IMR-90 (cell line): ENCODE measurements around the gene TPPP3. TPM values are rescaled to one million over a fixed set of nuclear protein-coding genes. Genes with fewer than 3 reads are reported as not detected.

Experiments
- ATAC-seq: fragments of 200-7000 bp; cut with Tn5 transposase; 2 replicates; pipeline ENCODE4 v1.9.1; 2020; ENCODE audit warnings: low read depth, mild to moderate bottlenecking, moderate library complexity
- BruUV-seq: library from RNA; stranded (reverse); fragments of 400-500 nt; replicated peaks from 2 replicates; lab custom pipeline; 2021; lab: Mats Ljungman, UMichigan
- CTCF ChIA-PET: fragments of 300-600 bp; formaldehyde crosslinking; extraction: SDS; loops from one replicate; lab custom pipeline; 2021; ENCODE audit warnings: antibody characterized with exemption; lab: Yijun Ruan, JAX
- POLR2A ChIA-PET: fragments of 300-600 bp; sonication (Branson Sonifier 250); formaldehyde crosslinking; loops from one replicate; lab custom pipeline; 2022; ENCODE audit warnings: antibody characterized with exemption; ENCODE audit not compliant: unreplicated experiment; lab: Charles Lee
- DNase-seq: peaks from one replicate; pipeline ENCODE4 v3.0.0; 2013
- H2AFZ ChIP-seq: replicated peaks from 2 replicates; pipeline ENCODE3; 2013; ENCODE audit warnings: low read length, mild to moderate bottlenecking; ENCODE audit not compliant: poor library complexity
- H2AK5ac ChIP-seq: 2 replicates; pipeline ENCODE4 v1.6.1; 2013; ENCODE audit warnings: low read depth, low read length, inconsistent platforms
- H2AK9ac ChIP-seq: replicated peaks from 2 replicates; pipeline ENCODE3; 2013; ENCODE audit warnings: mild to moderate bottlenecking, low read depth, low read length, moderate library complexity; ENCODE audit not compliant: poor library complexity
- H2BK120ac ChIP-seq: 2 replicates; pipeline ENCODE4 v1.6.1; 2013; ENCODE audit warnings: low read depth, low read length, inconsistent platforms
- H2BK15ac ChIP-seq: 3 replicates; pipeline ENCODE4 v1.6.1; 2013; ENCODE audit warnings: low read depth, low read length, inconsistent platforms
- H2BK20ac ChIP-seq: 2 replicates; pipeline ENCODE4 v1.6.1; 2013; ENCODE audit warnings: low read depth, mild to moderate bottlenecking, inconsistent platforms, low read length, moderate library complexity
- H2BK5ac ChIP-seq: 2 replicates; pipeline ENCODE4 v1.6.1; 2013; ENCODE audit warnings: mild to moderate bottlenecking, low read depth, low read length, inconsistent platforms; ENCODE audit not compliant: poor library complexity, severe bottlenecking
- H3K14ac ChIP-seq: replicated peaks from 2 replicates; pipeline ENCODE4 v1.6.1; 2013; ENCODE audit warnings: low read depth, low read length, inconsistent platforms
- H3K18ac ChIP-seq: 2 replicates; pipeline ENCODE4 v1.6.1; 2013; ENCODE audit warnings: low read depth, low read length, control low read depth
- H3K23ac ChIP-seq: 2 replicates; pipeline ENCODE4 v1.6.1; 2013; ENCODE audit warnings: low read depth, low read length, inconsistent platforms
- H3K27ac ChIP-seq: 2 replicates; pipeline ENCODE4 v1.5.1; 2013; ENCODE audit warnings: mild to moderate bottlenecking, control low read depth, low read length; ENCODE audit not compliant: insufficient read depth
- H3K27me3 ChIP-seq: 2 replicates; pipeline ENCODE4 v1.6.1; 2013; ENCODE audit warnings: low read length; ENCODE audit not compliant: control insufficient read depth, insufficient read depth
- H3K36me3 ChIP-seq: 2 replicates; pipeline ENCODE4 v1.6.1; 2013; ENCODE audit warnings: low read length, mixed read lengths; ENCODE audit not compliant: control insufficient read depth, insufficient read depth
- H3K4ac ChIP-seq: 2 replicates; pipeline ENCODE4 v1.6.1; 2013; ENCODE audit warnings: low read depth, low read length, inconsistent platforms
- H3K4me1 ChIP-seq: 2 replicates; pipeline ENCODE4 v1.6.1; 2013; ENCODE audit warnings: low read length, mixed read lengths; ENCODE audit not compliant: control insufficient read depth, insufficient read depth
- H3K4me2 ChIP-seq: 2 replicates; pipeline ENCODE4 v1.6.1; 2013; ENCODE audit warnings: low read depth, mild to moderate bottlenecking, control low read depth, low read length, moderate library complexity
- H3K4me3 ChIP-seq: 2 replicates; pipeline ENCODE4 v1.5.1; 2013; ENCODE audit warnings: low read depth, mild to moderate bottlenecking, control low read depth, low read length, moderate library complexity; ENCODE audit not compliant: insufficient read depth
- H3K56ac ChIP-seq: 2 replicates; pipeline ENCODE4 v1.6.1; 2013; ENCODE audit warnings: low read length, inconsistent platforms; ENCODE audit not compliant: insufficient read depth; ENCODE audit errors: extremely low read depth
- H3K79me1 ChIP-seq, 2 experiments: 2 replicates each; pipeline ENCODE4 v1.6.1; 2013; ENCODE audit warnings: low read length in 2 of 2, inconsistent platforms in 1 of 2, low read depth in 1 of 2
- H3K9ac ChIP-seq: 2 replicates; pipeline ENCODE4 v1.6.1; 2013; ENCODE audit warnings: low read depth, low read length, control low read depth
- H3K9me1 ChIP-seq: 2 replicates; pipeline ENCODE4 v1.6.1; 2013; ENCODE audit warnings: low read length, inconsistent platforms; ENCODE audit not compliant: insufficient read depth
- H3K9me3 ChIP-seq: 2 replicates; pipeline ENCODE4 v1.6.1; 2013; ENCODE audit warnings: low read length; ENCODE audit not compliant: control insufficient read depth, insufficient read depth
- H4K20me1 ChIP-seq: 2 replicates; pipeline ENCODE4 v1.6.1; 2013; ENCODE audit warnings: low read length, inconsistent platforms; ENCODE audit not compliant: insufficient read depth
- H4K5ac ChIP-seq: 2 replicates; pipeline ENCODE4 v1.6.1; 2013; ENCODE audit warnings: mild to moderate bottlenecking, low read depth, low read length, control low read depth
- H4K8ac ChIP-seq, 2 experiments: 2 replicates each; pipeline ENCODE4 v1.6.1; 2013; ENCODE audit warnings: low read depth in 2 of 2, low read length in 2 of 2, control low read depth in 1 of 2, inconsistent platforms in 1 of 2
- H4K91ac ChIP-seq: 2 replicates; pipeline ENCODE4 v1.6.1; 2013; ENCODE audit warnings: low read depth, low read length, inconsistent platforms; ENCODE audit not compliant: insufficient read depth
- BHLHE40 ChIP-seq: fragments of 150-350 bp; IDR thresholded peaks from 2 replicates; pipeline ENCODE4 v1.6.1; 2016; ENCODE audit warnings: mild to moderate bottlenecking, low read depth, low read length
- CEBPB ChIP-seq: IDR thresholded peaks from 2 replicates; pipeline ENCODE4 v1.6.1; 2012; ENCODE audit warnings: low read depth, low read length, improper control_type of control experiment
- CHD1 ChIP-seq: IDR thresholded peaks from 2 replicates; pipeline ENCODE4 v1.6.1; 2012; ENCODE audit warnings: low read depth, low read length, improper control_type of control experiment
- CTCF ChIP-seq: conservative IDR thresholded peaks from 2 replicates; pipeline ENCODE4 v1.5.1; 2012; ENCODE audit warnings: mild to moderate bottlenecking, low read depth, low read length, improper control_type of control experiment
- ELK1 ChIP-seq: fragments of 150-350 bp; IDR thresholded peaks from 2 replicates; pipeline ENCODE4 v1.6.1; 2016; ENCODE audit warnings: low read depth, mild to moderate bottlenecking, low read length, moderate library complexity, borderline replicate concordance
- FOS ChIP-seq: fragments of 150-350 bp; IDR thresholded peaks from 2 replicates; pipeline ENCODE4 v1.6.1; 2016; ENCODE audit warnings: low read depth, low read length
- MAFK ChIP-seq: IDR thresholded peaks from 2 replicates; pipeline ENCODE4 v1.6.1; 2012; ENCODE audit warnings: low read depth, low read length, improper control_type of control experiment
- MAZ ChIP-seq: IDR thresholded peaks from 2 replicates; pipeline ENCODE4 v1.6.1; 2012; ENCODE audit warnings: low read depth, mild to moderate bottlenecking, low read length, improper control_type of control experiment, moderate library complexity, borderline replicate concordance
- MXI1 ChIP-seq: IDR thresholded peaks from 2 replicates; pipeline ENCODE4 v1.6.1; 2012; ENCODE audit warnings: low read depth, mild to moderate bottlenecking, low read length, moderate library complexity, borderline replicate concordance
- NFE2L2 ChIP-seq: fragments of 150-350 bp; IDR thresholded peaks from 2 replicates; pipeline ENCODE4 v1.6.1; 2016; ENCODE audit warnings: low read depth, mild to moderate bottlenecking, low read length
- POLR2A ChIP-seq: IDR thresholded peaks from 2 replicates; pipeline ENCODE4 v1.6.1; 2012; ENCODE audit warnings: mild to moderate bottlenecking, low read depth, low read length
- RAD21 ChIP-seq: IDR thresholded peaks from 2 replicates; pipeline ENCODE4 v1.6.1; 2012; ENCODE audit warnings: low read length, improper control_type of control experiment
- RCOR1 ChIP-seq: IDR thresholded peaks from 2 replicates; pipeline ENCODE4 v1.6.1; 2012; ENCODE audit warnings: mild to moderate bottlenecking, low read length, improper control_type of control experiment; ENCODE audit not compliant: insufficient replicate concordance
- RFX5 ChIP-seq: IDR thresholded peaks from 2 replicates; pipeline ENCODE4 v1.8.0; 2012; ENCODE audit warnings: low read depth, mild to moderate bottlenecking, low read length, moderate library complexity
- SMC3 ChIP-seq: fragments of 150-350 bp; IDR thresholded peaks from 2 replicates; pipeline ENCODE4 v1.6.1; 2016; ENCODE audit warnings: low read depth, mild to moderate bottlenecking, antibody characterized with exemption, low read length, moderate library complexity
- WGBS, 2 experiments: methylation state at CpG; one replicate each; pipeline versions ENCODE4 v1.1.5 to v1.1.7; 2013; ENCODE audit warnings: missing lambda C conversion rate in 2 of 2; ENCODE audit not compliant: insufficient read length in 1 of 2; ENCODE audit errors: extremely low coverage in 2 of 2; 5-methylcytosine and 5-hydroxymethylcytosine counted together
- dilution Hi-C: fragments of 300-500 bp; cut with HindIII; formaldehyde crosslinking; loops from one replicate; pipeline ENCODE4 v1.14.3; 2018; ENCODE audit warnings: low sequenced_read_pairs; ENCODE audit not compliant: unreplicated experiment
- in situ Hi-C: fragments of 300-500 bp; cut with MboI; formaldehyde crosslinking; loops from 3 replicates; pipeline ENCODE4 v1.14.3; 2019; ENCODE audit warnings: low sequenced_read_pairs, inconsistent platforms, mixed read lengths
- intact Hi-C: fragments of 100-400 bp; cut with micrococcal nuclease; formaldehyde crosslinking; loops from 2 replicates; pipeline ENCODE4 v1.10.0; 2022
- polyA plus RNA-seq, 3 experiments: library from polyadenylated mRNA; depleted of rRNA; stranded (reverse); fragments of >200 nt; gene quantifications; 2 replicates each; pipeline ENCODE4 v1.2.3, GENCODE V29; 2012; ENCODE audit warnings: low replicate concordance in 1 of 3
- total RNA-seq: library from RNA; depleted of rRNA; stranded (reverse); fragments of >200 nt; gene quantifications from 2 replicates; pipeline ENCODE4 v1.2.3, GENCODE V29; 2012

TPPP3 gene
- total and polyA plus RNA-seq, 2 of the 4 experiments (the other 2 are of a cell fraction): 0.54 to 2.4 TPM

- Histone ChIP-seq H3K79me1 (no peaks in the 10 kb centered on the region), H3K9ac (no peak overlapping the region), H4K91ac (no peak overlapping the region), H3K9me3 (no peaks in the 10 kb centered on the region), H2BK20ac (no peak overlapping the region), H2BK120ac (no peak overlapping the region), H3K18ac (no peak overlapping the region), H3K27me3 (peaks cover 31% of the 10 kb centered on the region), H3K9me1 (no peaks in the 10 kb centered on the region), H4K20me1 (no peaks in the 10 kb centered on the region), H3K36me3 (no peaks in the 10 kb centered on the region), H3K4me3 (no peak overlapping the region), H3K56ac (no peak overlapping the region), H2BK15ac (no peak overlapping the region), H3K4ac (no peak overlapping the region), H3K27ac (no peak overlapping the region), H3K23ac (no peak overlapping the region), H3K4me1 (no peaks in the 10 kb centered on the region), H2AFZ (no peak overlapping the region), H2BK5ac (no peak overlapping the region), H2AK5ac (no peak overlapping the region), H2AK9ac (no peak overlapping the region), H4K8ac (no peak overlapping the region), H3K14ac (0 out of 2 replicates have a peak overlapping the region, but pooled peaks have one; percentile 30), H3K4me2 (no peak overlapping the region), H4K5ac (no peak overlapping the region)
- intact Hi-C loops (no loop called here), in situ Hi-C loops (no loop called here), dilution Hi-C loops (no loop called here)
- ChIA-PET CTCF (no interaction called here), POLR2A (no interaction called here)
- ATAC-seq (no peak), DNase-seq (no peak)
- 42% methylated on average over 2 of the region's 4 CpGs; no CpG with 5 or more reads in 1 of the 2 experiments for WGBS, 2 experiments
- TF ChIP-seq ELK1 (no peak), RFX5 (no peak), MXI1 (no peak), SMC3 (no peak), FOS (no peak), RAD21 (no peak), CTCF (no peak), MAFK (no peak), POLR2A (no peak), MAZ (no peak), RCOR1 (no peak), BHLHE40 (no peak), CEBPB (no peak), NFE2L2 (no peak), CHD1 (no peak)
- BruUV-seq: no TSS peak
Measured at GRCh38 chr16:67357561-67357960, 35.7 kb downstream of the TPPP3 start.
